Sigmoid colon (tissue), 7 donors: ENCODE results near the gene ZNF735. TPM values are rescaled to one million over a fixed set of nuclear protein-coding genes. Genes with fewer than 3 reads are reported as not detected.
"Not testable (repeated sequence)": the region's sequence is repeated elsewhere in the genome, so short reads cannot be mapped to it uniquely, and the experiment has no call there.

Experiments
- DNase-seq: peaks from one replicate; pipeline ENCODE4 v3.0.0-alpha.2; 2019
- H3K27ac ChIP-seq, 4 donors: fragments of 200-600 bp; sonication (generic); one replicate each; pipeline ENCODE4 v1.5.1; 2016 to 2019; ENCODE audit warnings: mild to moderate bottlenecking in 1 of 4
- H3K27me3 ChIP-seq, 3 donors: fragments of 200-600 bp; sonication (generic); one replicate each; pipeline ENCODE4 v1.5.1; 2019; ENCODE audit warnings: mild to moderate bottlenecking in 1 of 3
- H3K36me3 ChIP-seq, 4 donors: fragments of 200-600 bp; sonication (generic); one replicate each; pipeline ENCODE4 v1.5.1; 2016 to 2019
- H3K4me1 ChIP-seq, 4 donors: fragments of 200-600 bp; sonication (generic); one replicate each; pipeline ENCODE4 v1.5.1; 2017 to 2019
- H3K4me3 ChIP-seq, 4 donors: fragments of 200-600 bp; sonication (generic); one replicate each; pipeline ENCODE4 v1.5.1; 2017 to 2019; ENCODE audit warnings: mild to moderate bottlenecking in 2 of 4, moderate library complexity in 1 of 4
- H3K9me3 ChIP-seq, 4 donors: fragments of 200-600 bp in 3 of 4; sonication (generic) in 3 of 4; one replicate each; pipeline versions ENCODE4 v1.5.1 to v1.6.1; 2013 to 2019
- EP300 ChIP-seq, 4 donors: sonication (generic); formaldehyde crosslinking; IDR thresholded peaks; one replicate each; pipeline ENCODE4 v1.6.1; 2017; ENCODE audit warnings: antibody characterized with exemption in 4 of 4
- POLR2A ChIP-seq, 2 donors: fragments of 450-650 bp; IDR thresholded peaks; one replicate each; pipeline ENCODE4 v1.6.1; 2016; ENCODE audit warnings: antibody characterized with exemption in 2 of 2, mild to moderate bottlenecking in 2 of 2, moderate library complexity in 2 of 2
- POLR2AphosphoS5 ChIP-seq, 4 donors: sonication (generic); formaldehyde crosslinking; IDR thresholded peaks; one replicate each; pipeline ENCODE4 v1.6.1; 2017; ENCODE audit warnings: antibody characterized with exemption in 4 of 4
- WGBS, 2 donors: extraction: QIAGEN DNeasy Blood & Tissue Kit; methylation state at CpG; one replicate each; pipeline ENCODE4 v1.1.7; 2013; 5-methylcytosine and 5-hydroxymethylcytosine counted together
- intact Hi-C: fragments of 100-400 bp; cut with DNase I; formaldehyde crosslinking; loops from one replicate; pipeline ENCODE4 v1.15.1; 2023
- polyA plus RNA-seq, 3 donors: library from polyadenylated mRNA; stranded (reverse); fragments of 200-250 nt; gene quantifications; one replicate each; pipeline ENCODE4 v1.2.3, GENCODE V29; 2013
- total RNA-seq, 4 donors: library from RNA; depleted of rRNA; stranded (reverse); fragments of >200 nt; gene quantifications; one replicate each; pipeline ENCODE4 v1.1.0, GENCODE V29; 2016
- TF ChIP-seq, protein P1 (sequence below), 4 experiments: fragments of 450-650 bp in 3 of 4; fragments of 200-600 bp in 1 of 4; IDR thresholded peaks; one replicate each; pipeline ENCODE4 v1.5.1; 2016 to 2019; ENCODE audit warnings: antibody characterized with exemption in 4 of 4, mild to moderate bottlenecking in 3 of 4, moderate library complexity in 2 of 4
- donor health status: healthy with polysubstance abuse.
- donor health status: Bipolar disorder and iron deficiency.
- donor health status: healthy.

Gene ZNF735
- total and polyA plus RNA-seq, 7 donors = not detected

GRCh38 chr7:64223366-64223765 is 16.4 kb downstream of the ZNF735 start:
- TF ChIP-seq, protein P1, sequence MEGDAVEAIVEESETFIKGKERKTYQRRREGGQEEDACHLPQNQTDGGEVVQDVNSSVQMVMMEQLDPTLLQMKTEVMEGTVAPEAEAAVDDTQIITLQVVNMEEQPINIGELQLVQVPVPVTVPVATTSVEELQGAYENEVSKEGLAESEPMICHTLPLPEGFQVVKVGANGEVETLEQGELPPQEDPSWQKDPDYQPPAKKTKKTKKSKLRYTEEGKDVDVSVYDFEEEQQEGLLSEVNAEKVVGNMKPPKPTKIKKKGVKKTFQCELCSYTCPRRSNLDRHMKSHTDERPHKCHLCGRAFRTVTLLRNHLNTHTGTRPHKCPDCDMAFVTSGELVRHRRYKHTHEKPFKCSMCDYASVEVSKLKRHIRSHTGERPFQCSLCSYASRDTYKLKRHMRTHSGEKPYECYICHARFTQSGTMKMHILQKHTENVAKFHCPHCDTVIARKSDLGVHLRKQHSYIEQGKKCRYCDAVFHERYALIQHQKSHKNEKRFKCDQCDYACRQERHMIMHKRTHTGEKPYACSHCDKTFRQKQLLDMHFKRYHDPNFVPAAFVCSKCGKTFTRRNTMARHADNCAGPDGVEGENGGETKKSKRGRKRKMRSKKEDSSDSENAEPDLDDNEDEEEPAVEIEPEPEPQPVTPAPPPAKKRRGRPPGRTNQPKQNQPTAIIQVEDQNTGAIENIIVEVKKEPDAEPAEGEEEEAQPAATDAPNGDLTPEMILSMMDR (IDR thresholded peaks at IDR 0.05) = no peak
- TF ChIP-seq EP300 (IDR thresholded peaks at IDR 0.05) (no peak), POLR2AphosphoS5 (IDR thresholded peaks at IDR 0.05) (no peak), POLR2A (IDR thresholded peaks at IDR 0.05) (no peak)
- Histone ChIP-seq H3K9me3 (peaks cover 14 to 22% (median 16%) of the 10 kb centered on the region in 4 donors), H3K4me3 (no peak overlapping the region), H3K4me1 (no peaks in the 10 kb centered on the region), H3K27ac (no peak overlapping the region), H3K27me3 (no peaks in the 10 kb centered on the region), H3K36me3 (no peaks in the 10 kb centered on the region)
- 25 to 48% methylated on average over 2 of the region's 2 CpGs for WGBS, 2 donors
- no peak for DNase-seq
- intact Hi-C loops = no loop called here

DNA sequence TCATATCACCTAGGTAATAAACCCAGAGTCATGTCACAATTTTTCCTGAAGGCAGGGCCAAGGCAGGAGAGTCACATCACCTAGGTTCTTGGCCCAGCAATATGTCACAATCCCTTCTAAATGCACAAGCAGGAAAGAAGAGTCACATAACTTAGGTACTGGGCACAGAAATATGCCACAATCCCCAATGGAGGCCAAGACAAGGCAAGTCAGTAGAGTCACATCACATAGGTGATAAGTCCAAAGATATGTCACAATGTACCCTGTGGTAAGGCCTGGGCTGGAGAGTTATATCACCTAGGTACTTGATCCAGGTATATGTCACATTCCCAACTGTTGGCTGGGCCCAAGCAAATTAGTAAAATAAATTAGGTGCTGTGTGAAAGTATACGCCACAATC is 21.2 kb downstream of the ZNF735 start, which contains the start of gene ZNF679:
Gene ZNF679, plus strand, starts transcription at position 301 of the 400 bp plus-strand sequence. CDS start 20,644 bp downstream, outside the sequence.
- DNase-seq, H3K4me1 ChIP-seq, H3K36me3 ChIP-seq, H3K4me3 ChIP-seq, H3K27ac ChIP-seq, intact Hi-C loops, H3K27me3 ChIP-seq: not testable (repeated sequence)
- peaks cover 0 to 15% (median 0%) of the 10 kb centered on the region in 4 donors for H3K9me3 ChIP-seq
- WGBS, 2 donors = 98 to 100% methylated on average over 1 of the region's 1 CpG

DNA sequence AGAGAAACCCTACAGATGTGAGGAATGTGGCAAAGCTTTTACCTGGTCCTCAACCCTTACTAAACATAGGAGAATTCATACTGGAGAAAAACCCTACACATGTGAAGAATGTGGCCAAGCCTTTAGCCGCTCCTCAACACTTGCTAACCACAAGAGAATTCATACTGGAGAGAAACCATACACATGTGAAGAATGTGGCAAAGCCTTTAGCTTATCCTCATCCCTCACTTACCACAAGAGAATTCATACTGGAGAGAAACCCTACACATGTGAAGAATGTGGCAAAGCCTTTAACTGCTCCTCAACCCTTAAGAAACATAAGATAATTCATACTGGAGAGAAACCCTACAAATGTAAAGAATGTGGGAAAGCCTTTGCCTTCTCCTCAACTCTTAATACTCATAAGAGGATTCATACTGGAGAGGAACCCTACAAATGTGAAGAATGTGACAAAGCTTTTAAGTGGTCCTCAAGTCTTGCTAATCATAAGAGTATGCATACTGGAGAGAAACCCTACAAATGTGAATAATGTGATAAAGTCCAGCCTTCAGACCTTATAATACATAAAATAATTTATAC is 59.4 kb downstream of the ZNF735 start:
- H3K27me3 ChIP-seq = no peaks in the 10 kb centered on the region
- H3K4me3 ChIP-seq = no peak overlapping the region
- peaks cover 4 to 16% (median 12%) of the 10 kb centered on the region in 4 donors for H3K9me3 ChIP-seq
- no peak for DNase-seq
- TF ChIP-seq, protein P1 (IDR thresholded peaks at IDR 0.05) = no peak
- TF ChIP-seq POLR2A (IDR thresholded peaks at IDR 0.05) (no peak), POLR2AphosphoS5 (IDR thresholded peaks at IDR 0.05) (no peak), EP300 (IDR thresholded peaks at IDR 0.05) (no peak)
- H3K27ac ChIP-seq = no peak overlapping the region
- no peaks in the 10 kb centered on the region for H3K4me1 ChIP-seq
- WGBS, 2 donors = 83 to 87% methylated on average over 1 of the region's 1 CpG
- H3K36me3 ChIP-seq = no peaks in the 10 kb centered on the region
- intact Hi-C loops = no loop called here

Other genes with a start within 250 kb of the ZNF735 start
- gene ZNF722, start 208.4 kb upstream of the ZNF735 start, total RNA-seq = not detected
- gene ZNF722, start 208.4 kb upstream of the ZNF735 start, polyA plus RNA-seq = not detected
- gene ZNF727, start 161.8 kb upstream of the ZNF735 start, total RNA-seq = 1 to 10 TPM; 1.8 to 8.6 (median 3.8) TPM
- gene ZNF727, start 161.8 kb upstream of the ZNF735 start, polyA plus RNA-seq = under 1 TPM in 2 of 3 donors, not detected in 1; 0.06 to 0.60 TPM
- gene ZNF679, start 21.3 kb downstream of the ZNF735 start, total RNA-seq = not detected
- gene ZNF679, start 21.3 kb downstream of the ZNF735 start, polyA plus RNA-seq = not detected
- 10 to 100 TPM in 1 of 4 donors, 1 to 10 TPM in 3; 4.1 to 22.4 (median 7.5) TPM for gene ZNF736, start 106.8 kb downstream of the ZNF735 start, total RNA-seq
- gene ZNF736, start 106.8 kb downstream of the ZNF735 start, polyA plus RNA-seq = 1 to 10 TPM in 1 of 3 donors, under 1 TPM in 2; 0.60 to 5.5 (median 0.69) TPM